COLO668 (cell line): ENCODE data around the gene HPS5.

Experiments
- DNase-seq: peaks from one replicate; lab custom pipeline; 2025; ENCODE audit not compliant: unreplicated experiment; lab: John Stamatoyannopoulos, UW

HPS5 gene

DNA sequence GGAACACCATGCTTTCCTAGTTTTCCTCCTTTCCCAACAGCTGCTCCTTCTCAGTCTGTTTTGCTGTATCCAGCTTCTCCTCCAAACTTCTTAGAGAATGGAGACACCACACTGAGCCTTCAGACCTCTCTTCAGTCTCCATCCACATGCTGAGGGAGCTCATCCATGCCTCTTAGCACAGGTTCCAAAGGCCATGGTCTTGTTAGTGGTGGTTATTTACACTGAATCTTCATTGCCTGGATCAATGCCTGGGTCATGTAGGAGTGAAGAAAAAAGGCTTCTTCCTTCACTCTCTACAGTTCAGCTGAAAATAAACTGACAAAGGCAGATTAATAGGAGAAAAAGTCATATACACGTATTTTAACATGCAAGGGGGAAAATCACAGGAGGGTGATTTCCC, 82.3 kb downstream of the HPS5 start:
- no peak for DNase-seq

DNA sequence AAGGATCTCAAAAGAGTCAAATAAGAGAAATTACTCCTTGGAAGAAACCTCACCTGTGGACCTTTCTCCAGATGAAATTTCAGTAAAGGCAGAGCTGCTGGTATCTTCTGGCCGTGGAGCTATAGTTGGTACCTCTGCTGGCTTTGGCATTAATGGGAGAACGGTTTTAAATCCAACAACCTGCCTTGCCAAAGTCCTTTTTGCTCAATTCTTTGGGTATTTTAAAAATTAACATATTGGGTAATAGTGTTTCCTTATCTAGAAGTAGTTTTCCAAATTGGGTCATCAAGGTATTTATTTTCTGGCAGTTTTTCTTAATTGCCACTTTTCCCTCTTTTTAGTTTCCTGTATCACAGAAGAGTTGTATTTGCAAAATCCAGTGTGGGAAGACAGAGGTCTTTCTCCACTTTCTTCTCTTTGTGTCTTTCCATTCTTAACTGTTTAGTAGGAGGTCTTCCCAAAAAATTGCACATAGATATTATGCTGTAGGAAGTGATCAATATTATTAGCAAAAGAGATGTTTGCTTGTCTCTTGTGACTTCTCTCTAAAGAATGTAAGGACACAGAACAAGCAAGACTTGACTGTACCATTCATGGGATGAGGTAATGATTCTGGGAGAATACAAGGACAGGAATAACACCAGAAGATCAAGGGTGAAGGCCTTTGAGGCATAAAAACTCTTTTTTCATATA, 85.1 kb downstream of the HPS5 start, which contains the start of gene SAA4:
Gene SAA4 (minus strand): TSS at position 139 of the 693 bp plus-strand sequence. CDS start 876 bp downstream, outside the sequence.
- no peak for DNase-seq

DNA sequence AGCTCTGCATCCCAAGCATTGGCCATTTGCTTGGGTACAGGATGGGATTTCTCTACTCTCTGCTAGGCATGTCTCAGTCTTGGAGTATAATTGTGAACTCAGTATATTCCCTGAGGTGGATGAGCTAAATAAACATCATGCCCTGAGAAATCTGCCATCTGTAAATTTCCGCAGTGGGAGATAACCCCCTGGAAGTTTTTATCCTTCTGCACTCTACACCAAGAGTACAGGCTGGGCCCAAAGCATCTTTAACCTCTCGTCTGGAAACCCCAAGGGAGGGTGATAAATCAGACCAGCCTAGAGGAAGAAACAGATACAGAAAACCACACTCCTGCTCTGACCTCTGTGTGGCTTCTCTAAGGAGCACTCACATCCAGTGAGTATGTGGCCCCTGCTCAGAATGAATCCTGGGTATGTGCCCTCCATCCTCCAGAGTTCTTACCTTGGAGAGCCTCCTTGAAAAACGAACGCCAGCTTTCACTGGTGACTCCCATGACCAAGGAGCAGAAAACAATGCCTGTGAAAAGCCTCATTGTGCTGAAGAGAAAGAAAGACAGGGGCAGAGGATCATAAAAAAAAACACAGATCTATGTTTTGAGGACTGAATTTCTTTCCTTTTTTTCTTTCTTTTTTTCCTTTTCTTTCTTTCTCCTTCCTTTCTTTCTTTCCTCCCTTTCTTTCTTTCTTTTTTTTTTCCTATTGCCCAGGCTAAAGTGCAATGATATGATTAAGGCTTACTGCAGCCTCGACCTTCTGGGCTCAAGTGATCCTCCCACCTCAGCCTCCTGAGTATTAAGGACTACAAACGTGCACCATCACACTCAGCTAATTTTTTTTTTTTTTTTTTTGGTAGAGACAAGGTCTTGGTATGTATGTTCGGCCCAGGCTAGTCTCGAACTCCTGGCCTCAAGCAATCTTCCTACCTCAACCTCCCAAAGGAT, 86.3 kb downstream of the HPS5 start:
- DNase-seq: no peak

DNA sequence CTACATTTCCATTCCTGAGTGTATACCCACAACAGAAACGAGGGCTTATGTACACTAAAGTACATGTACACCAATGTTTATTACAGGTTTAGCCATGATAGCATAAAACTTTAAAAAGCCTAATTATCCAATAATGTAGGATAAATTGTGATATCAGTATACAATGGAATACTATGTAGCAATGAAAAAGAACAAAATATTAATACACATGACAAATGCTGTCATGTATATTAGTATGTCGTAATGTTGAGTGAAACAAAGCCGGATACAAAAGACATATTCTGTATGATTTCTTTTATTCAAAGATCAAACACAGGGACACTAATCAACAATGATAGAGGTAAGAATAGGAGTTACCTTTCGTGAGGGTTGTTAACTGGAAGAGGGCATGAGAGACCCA, 88.0 kb downstream of the HPS5 start:
- no peak for DNase-seq

DNA sequence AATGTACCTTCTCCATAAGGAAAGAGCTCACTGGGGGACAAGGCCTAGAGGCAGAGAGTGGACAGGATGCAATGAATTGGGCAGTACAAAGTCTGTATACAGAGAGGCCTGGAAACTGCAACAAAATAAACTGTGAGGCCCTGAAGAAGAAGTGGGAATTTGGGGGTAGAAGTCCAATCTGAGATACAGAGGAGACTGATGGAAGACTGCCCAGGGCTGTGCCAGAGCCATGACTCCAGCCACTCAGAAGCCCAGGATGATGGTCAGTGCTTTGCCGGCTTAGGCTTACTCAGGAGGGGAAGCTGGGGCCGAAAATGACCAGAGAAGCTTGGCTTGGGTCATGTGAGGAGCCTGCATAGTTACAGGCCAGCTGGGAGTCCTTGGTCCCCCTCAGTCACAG, 91.1 kb downstream of the HPS5 start:
- DNase-seq: no peak

DNA sequence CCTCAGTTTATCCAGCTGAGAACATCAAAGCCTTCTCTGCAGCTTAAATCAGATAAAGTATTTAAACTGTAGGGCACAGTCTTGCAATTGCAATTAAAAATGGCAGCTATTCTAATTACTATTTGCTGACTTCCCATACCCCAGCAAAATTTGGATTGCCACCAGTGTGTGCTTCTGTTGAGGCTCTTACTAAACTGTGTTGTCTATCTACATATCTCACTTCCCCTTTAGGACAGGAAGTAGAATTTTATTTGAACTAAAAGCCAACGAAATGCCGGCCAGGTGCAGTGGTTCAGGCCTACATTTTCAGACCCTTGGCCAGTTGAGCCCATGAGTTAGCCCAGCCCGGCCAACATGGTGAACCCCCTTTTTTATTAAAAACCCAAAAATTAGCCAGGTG, 92.4 kb downstream of the HPS5 start:
- no peak for DNase-seq
